GM23248 (cell line): ENCODE measurements around the gene XKR8.

Source experiments
- EZH2 ChIP-seq: fragments of 200-600 bp; sonication (generic); IDR thresholded peaks from 2 replicates; pipeline ENCODE4 v1.6.1; 2018; ENCODE audit warnings: antibody characterized with exemption, mild to moderate bottlenecking; ENCODE audit not compliant: insufficient read depth, poor library complexity, severe bottlenecking
- EZH2phosphoT487 ChIP-seq: fragments of 200-600 bp; sonication (generic); IDR thresholded peaks from 2 replicates; pipeline ENCODE4 v1.6.1; 2018; ENCODE audit warnings: antibody characterized with exemption, moderate library complexity, mild to moderate bottlenecking, low read depth; ENCODE audit not compliant: insufficient read depth

DNA sequence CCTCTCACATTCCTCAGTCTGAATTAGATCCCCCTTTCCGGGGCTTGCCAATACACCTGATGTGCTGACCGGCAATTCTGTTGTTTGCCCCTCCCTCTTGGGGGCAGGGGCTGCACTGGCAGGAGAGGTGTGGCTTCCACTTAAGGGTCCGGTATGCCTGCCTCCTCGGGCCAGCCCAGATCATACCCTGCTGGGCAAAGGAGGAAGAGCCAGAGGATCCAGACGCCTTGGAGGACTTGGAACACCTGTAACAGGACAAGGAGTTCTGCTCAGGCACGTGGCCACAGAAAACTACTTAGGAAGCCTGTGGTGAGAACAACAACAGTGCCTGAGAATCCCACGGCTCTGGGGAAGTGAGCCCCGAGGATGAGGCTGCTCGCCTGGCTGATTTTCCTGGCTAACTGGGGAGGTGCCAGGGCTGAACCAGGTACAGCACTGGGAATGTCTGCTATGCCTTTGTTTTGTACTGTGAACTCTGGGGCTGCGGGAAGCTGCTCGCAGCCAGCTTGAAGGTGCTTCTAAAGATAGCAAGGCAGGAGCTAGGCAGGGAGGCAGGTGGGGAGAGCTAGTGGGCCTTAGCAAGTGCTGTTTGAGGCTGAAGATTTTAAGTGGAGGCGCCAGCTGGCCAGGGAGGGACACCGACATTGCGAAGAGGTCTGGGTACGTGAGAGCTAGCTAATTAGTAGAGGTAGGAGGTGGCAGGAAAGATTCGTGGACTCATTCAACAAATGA is 24.8 kb upstream of the XKR8 start, which contains the start of gene SMPDL3B:
- TF ChIP-seq EZH2 (no peak), EZH2phosphoT487 (no peak)
